GM21447 (cell line): Measurements from ENCODE around the gene C11orf98.
A peak's percentile ranks its signal among the peaks of the same experiment; 100 is the strongest.
"Not testable (repeated sequence)": the region's sequence is repeated elsewhere in the genome, so short reads cannot be mapped to it uniquely, and the experiment has no call there.

Experiments used
- ATAC-seq: cut with Tn5 transposase; IDR thresholded peaks from one replicate; pipeline ENCODE4 v1.9.1; 2021; ENCODE audit not compliant: unreplicated experiment

Gene C11orf98

DNA sequence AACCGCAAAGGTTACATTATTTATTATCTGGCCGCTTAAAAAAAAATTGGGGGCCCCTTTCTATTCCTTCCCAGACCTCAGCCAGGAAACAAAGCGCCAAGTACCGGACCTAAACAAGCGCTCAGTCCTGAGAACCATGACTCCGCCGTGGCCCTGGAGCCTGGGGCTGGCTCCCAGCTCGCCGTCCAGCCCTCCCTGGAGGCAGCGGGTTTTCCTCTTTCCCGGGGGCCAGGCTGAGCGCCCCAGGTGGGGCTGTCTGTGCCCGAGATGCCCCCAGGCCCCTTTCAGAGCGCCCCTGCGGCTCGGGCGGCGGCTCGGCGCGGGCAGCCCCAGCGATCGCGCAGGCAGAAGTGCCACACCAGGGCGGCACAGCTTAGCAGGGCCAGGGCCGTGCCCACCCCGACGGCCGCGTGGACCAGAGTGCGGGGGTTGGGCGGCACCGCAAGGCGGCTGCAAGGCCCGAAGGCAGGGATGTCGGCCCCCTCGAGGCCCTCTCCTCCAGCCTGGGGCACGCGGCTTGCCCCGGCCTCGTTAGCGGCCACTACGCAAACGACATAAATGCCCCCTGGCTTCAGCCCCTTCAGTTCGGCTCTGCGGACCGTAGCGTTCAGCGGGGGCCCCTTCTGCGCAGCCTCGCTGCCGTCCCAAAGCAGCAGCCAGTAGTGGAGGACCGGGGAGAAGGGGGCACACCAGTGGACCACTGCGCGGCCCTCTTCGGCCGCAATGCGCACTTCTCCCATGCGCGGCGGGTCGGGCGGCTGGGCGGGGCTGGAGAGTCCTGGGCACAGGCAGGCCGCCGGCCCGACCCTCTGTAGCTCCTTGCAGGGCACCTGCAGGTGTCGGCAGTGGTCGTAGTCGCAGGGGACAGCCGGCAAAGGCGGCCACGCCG is 22.7 kb upstream of the C11orf98 start:
- no peak for ATAC-seq

DNA sequence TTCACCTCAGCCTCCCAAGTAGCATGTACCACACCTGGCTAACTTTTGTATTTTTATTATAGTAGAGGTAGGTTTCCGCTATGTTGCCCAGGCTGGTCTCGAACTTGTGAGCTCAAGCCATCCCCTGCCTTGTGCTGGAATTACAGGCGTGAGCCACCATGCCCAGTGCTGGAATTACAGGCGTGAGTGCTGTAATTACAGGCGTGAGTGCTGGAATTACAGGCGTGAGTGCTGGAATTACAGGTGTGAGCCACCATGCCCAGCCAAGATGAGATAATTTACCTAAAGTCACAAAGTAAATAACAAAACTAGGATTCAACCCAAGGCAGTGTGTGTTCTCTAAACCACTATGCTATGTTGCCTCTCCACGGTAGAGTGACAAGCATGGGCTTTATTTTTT is 17.5 kb upstream of the C11orf98 start:
- ATAC-seq, result no peak

DNA sequence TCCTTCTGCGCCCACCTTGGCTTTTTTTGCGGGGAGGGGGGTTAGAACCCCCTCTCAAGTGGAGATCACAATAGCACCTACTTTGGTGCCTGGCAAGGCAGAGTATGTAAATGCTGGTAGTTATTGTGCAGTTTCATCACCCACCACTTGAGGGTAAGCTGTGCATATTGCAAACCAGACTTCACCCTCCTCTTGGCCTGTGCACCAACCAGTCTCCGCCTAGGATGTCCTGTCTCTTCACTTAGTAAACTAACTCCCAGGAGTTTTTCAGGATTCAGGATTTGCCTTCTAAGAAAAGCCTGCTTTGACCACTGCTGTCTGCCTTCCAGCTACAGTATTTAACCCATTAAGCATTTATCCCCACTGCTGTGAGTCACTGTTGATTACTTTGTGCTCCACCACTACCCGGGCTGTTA is 15.8 kb upstream of the C11orf98 start:
- ATAC-seq, result peak; percentile 51

DNA sequence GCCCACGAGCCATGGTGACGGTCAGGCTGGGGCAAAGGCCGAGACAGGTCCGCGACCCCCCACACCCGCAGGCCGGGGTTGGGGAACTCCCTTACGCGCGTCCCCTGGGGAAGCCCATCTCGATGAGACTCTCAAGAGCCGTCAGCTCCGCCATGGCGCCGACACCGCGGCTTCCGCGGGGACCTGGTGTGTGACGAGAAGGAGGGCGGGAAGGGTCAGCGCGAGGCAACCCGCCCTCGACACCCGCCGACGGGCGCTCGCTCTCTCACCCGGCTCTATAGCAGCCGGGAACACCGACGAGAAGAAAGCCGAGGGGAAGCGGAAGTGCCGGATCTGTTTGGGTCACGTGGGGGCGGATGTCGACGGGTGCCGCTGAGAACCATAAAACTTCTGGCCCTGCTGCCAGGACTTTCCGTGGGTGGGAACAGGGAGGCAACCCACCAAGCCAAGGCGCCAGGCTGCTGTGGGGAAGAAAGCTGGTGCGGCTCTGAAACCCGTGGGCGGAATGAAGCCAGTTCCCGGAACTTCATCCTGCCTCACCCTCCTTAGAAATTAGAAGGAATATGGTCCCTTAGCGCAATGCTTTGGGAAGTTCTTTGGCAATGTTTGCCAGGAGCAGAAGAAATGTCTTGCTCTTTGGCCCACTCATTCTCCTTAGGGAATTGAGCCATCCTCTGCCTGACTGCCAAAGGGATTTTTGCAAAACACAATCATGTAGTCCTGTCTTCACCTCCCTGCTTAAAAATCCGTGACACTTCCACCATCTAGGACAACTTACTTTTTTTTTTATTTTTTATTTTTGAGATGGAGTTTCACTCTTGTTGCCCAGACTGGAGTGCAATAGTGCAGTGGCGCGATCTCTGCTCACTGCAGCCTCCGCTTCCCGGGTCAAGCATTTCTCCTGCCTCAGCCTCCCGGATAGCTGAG is 14.0 kb upstream of the C11orf98 start, which contains the start of gene UBXN1:
Gene UBXN1, minus strand, starts transcription at position 304 of the 927 bp plus-strand sequence. Its CDS starts 150 bp downstream, at position 154.
- ATAC-seq, result peak; percentile 71

DNA sequence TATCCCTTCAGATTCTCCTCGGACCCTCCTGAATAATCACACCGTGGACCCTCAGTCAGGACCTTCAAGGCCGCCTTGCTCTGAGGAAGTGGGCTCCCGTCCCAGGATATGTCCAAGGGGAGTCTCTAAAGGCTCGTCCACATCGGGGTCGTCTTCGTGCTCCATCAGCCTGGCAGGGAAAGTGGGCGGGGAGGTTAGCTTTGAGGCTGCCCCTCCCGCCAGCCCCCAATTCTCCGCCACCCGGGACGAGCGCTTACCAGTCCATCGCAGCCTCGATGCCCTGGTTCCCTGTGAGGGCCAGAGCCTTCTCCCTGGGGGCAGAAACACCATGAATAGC is 13.4 kb upstream of the C11orf98 start:
- ATAC-seq, result no peak

DNA sequence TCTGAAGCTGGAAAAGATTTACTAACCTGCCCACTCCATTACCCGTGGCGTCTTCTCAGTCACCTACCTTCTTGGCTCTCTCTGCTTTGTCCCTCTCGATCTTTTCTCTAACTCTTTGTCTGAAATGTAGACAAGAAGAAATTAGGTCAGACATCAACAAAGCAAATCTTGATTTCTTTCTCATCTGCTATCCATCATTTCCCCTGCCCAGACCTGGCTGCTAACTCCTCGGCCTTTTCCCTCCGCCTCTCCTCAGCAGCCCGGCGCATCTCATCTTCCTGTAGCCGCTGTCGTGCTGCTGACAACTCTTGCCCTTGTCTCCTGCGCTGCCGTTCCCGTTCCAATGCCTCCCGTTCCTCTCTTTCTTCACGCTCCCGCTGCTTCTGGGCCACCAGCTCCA is 12.7 kb upstream of the C11orf98 start:
- no peak for ATAC-seq

DNA sequence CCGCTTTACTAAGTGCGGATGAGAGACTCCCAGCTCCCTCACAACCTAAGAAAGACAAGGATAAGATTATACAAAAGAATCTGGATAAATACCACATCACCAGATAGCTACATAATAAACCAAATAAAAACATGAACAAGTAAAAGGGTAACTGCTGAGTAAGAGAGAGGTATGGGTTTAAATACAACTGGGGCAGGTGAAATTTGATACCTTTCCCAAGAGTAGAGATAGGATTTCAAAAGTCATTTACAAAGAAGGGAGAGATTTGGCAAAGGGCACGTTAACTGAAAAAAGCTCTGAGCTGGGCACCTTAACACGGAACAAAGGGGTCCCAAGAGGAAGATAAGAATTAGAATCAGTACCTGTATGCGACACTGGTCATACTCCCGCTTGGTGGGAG is 12.1 kb upstream of the C11orf98 start:
- ATAC-seq, result no peak

DNA sequence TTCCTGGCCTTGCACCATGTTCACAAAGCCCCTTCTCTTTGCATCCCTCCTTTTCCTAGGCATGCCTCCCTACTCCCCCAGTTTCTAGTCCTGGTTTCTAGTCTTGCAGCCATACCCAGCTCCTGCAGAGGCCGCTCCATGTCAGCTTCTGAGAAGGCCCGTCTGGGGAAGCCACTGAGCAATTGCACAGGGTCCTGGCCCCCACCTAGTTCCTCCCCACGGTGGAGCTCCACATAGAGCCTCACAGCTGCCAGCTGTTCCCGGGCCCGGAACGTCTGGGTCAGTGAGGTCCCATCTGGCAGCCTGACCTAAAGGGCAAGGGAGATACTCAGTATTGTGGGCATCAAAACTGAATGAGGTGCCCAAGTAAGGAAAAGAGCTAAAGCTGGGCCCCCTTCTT is 11.7 kb upstream of the C11orf98 start:
- ATAC-seq, result no peak

DNA sequence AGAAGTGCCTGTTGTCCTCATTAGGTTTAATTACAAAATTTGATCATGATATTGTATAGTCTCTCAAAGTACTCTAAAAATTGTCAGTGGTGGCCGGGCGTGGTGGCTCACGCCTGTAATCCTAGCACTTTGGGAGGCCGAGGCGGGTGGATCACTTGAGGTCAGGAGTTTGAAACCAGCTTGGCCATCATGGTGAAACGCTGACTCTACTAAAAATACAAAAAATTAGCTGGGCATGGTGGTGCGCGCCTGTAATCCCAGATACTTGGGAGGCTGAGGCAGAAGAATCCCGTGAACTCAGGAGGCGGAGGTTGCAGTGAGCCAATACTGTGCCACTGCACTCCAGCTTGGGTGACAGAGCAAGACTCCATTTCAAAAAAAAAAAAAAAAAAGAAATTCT is 10.4 kb upstream of the C11orf98 start:
- not testable (repeated sequence) for ATAC-seq

DNA sequence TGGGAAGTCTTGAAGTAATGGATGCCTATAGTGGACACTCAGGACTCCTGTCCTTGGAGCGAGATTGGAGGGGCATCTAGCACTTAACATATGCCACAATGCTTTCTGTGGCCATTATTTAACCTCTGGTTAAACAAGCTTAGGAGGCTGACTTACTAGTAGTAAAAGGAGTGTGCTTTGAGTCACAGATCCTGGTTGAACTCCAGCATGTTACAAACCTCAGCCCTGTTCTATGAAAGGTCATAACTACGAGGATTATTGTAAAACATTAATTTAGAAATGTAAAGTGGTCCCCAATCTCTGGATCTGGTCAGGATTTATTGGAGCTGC is 8.2 kb upstream of the C11orf98 start:
- no peak for ATAC-seq

DNA sequence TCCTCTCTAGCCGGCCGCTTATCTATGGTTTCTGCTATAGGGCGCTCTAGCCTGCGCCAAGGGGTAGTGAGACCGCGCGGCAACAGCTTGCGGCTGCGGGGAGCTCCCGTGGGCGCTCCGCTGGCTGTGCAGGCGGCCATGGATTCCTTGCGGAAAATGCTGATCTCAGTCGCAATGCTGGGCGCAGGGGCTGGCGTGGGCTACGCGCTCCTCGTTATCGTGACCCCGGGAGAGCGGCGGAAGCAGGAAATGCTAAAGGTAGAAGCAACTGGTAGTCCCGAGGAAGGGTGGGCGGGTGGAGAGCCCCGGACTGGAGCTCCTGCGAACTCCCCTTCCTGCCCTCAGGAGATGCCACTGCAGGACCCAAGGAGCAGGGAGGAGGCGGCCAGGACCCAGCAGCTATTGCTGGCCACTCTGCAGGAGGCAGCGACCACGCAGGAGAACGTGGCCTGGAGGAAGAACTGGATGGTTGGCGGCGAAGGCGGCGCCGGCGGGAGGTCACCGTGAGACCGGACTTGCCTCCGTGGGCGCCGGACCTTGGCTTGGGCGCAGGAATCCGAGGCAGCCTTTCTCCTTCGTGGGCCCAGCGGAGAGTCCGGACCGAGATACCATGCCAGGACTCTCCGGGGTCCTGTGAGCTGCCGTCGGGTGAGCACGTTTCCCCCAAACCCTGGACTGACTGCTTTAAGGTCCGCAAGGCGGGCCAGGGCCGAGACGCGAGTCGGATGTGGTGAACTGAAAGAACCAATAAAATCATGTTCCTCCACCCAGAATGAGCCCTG is 6.8 kb upstream of the C11orf98 start, which contains the start of the genes LBHD1 and UQCC3:
Gene LBHD1, minus strand, starts transcription at position 660 of the 782 bp plus-strand sequence. CDS start 2,236 bp downstream, outside the sequence.
Gene UQCC3, plus strand, starts transcription at position 66 of the 782 bp plus-strand sequence. Its CDS starts 73 bp downstream, at position 139.
- peak; percentile 55 for ATAC-seq

DNA sequence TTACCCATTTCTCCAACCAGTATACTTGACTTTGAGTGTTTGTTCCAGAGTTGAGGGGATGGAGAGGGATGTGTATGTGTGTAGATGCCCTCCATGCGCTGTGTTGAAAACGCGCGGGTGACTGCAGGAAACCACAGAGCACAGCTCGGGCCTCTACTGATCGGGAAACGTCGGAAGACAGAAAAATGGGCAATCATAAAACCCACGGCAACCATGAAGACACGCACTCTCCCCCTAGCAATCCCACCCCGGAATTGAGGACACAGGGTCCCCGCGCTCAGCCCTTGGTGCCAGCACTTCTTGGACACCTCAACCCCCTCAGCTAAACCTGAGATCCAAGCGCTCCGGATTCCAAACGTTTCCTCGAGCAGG is 6.2 kb upstream of the C11orf98 start:
- ATAC-seq, result peak; percentile 6

DNA sequence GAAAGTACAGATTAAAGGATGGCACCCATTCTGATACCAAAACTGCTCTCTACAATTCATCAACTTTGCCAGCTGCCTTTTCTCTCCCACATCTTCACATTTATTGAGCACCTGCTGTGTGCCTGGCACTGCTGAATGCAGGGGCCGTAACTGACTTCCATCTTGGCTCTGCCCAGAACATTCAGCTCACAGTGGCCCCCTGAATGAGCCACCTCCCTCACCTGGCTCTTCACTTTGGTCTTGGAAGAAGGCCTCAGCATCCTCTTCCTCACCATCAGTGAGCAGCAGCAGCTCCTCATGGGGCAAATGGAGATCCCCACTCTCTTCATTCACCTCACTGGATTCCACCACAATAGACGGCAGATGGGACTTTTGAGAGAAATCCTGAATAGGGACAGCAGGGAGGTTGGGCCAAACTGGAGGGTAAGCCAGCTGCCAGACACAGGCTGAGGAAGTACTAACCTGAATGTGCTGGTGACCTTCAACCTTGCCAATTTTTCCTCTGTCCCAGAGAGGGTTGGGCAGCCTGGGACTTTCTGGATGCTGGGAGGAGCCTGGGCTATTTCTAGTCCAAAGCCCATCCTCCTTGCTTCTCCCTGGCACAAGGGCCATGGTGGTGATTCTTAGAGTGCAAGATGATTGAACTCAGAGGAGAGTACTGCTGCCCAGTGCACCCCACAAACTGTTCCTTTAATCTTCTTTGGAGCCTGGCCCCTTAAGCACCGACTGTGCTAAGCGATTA is 4.6 kb upstream of the C11orf98 start:
- no peak for ATAC-seq

DNA sequence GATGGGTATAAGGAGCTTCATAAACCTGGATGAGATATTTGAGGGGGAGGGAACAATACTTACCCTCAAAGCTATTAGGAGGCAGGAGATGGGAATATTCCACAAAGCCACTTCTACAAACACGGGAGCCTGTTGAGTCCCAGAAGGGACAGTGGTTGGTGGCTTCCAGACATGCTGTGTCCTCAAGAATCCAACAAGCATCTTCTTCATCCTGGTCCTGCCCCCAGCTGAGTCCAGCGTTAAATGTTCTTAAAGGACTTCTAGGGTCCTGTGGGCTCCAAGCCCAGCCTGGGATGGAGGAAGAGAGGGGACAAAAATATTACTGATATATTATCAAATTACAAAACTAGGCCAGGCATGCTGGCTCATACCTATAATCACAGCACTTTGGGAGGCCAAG is 2.5 kb upstream of the C11orf98 start:
- no peak for ATAC-seq

DNA sequence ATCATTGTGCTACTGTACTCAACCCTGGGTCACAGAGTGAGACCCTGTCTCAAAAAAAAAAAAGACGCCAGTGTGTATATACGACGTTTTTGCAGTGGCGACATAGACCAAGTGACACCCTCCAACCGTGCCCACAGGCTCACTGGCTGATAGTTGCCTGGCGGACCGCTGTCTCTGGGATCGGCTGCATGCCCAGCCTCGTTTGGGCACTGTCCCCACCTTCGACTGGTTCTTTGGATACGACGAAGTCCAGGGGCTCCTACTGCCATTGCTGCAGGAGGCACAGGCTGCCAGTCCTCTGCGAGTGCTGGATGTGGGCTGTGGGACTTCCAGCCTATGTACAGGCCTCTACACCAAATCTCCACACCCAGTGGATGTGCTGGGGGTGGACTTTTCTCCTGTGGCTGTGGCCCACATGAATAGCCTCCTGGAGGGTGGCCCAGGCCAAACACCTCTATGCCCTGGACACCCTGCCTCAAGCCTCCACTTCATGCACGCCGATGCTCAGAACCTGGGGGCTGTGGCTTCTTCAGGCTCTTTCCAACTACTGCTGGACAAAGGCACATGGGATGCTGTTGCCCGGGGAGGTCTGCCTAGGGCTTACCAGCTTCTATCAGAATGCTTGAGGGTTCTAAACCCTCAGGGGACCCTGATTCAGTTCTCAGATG is 1.4 kb upstream of the C11orf98 start:
- no peak for ATAC-seq

DNA sequence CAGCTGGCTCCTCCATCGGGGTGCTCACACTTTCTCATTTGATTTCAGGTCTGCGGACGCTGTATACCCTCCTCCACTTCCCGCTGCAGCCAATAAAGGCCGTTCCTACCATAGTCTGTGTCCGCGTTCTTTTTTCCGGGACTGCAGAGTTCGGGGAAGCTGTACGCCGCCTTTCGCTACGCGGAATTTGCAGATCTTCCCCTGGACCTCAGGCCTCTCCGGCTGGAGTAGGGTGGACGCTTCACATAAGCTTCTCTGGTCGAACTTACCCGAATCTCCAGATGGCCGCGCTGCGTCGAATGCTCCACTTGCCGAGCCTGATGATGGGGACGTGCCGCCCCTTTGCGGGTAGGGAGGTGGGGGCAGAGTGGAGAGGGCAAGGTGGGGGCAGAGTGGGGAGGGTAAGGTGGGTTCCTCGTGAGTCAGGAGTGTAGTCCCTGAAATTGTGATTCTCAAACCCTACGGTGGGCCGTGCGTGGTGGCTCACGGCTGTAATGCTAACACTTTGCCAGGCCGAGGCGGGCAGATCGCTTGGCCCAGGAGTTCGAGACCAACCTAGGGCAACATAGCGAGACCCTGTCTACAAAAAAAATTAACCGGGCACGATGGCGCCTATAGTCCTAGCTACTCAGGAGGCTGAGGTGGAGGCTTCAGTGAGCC is 719 bp upstream of the C11orf98 start:
- ATAC-seq, result peak; percentile 22

DNA sequence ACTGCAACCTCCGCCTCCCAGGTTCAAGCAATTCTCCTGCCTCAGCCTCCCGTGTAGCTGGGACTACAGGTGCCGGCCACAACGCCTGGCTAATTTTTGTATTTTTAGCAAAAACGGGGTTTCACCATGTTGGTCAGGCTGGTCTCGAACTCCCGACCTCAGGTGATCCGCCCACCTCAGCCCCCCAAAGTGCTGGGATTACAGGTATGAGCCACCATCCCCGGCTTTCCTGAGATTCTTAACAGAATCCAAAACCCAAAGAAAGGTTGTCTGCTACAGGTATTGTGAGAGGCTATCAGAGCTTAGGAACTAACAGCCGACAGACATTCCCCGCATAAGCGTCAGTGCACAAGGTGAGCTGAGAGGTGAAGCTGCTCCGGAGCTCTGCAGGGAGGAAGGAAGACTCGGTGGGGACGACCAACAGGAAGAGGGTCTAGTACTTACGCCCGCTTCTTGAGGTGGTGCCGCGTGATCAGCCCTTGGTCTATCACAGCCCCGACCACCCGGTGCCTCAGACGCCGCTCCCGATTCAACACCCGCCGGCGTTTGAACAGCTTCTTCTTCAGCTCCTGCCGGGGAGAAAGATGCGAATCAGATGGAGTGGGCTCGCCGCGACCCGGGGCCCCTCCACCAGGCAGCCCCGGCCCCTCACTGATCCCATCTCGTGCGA is 470 bp downstream of the C11orf98 start:
- ATAC-seq, result peak; percentile 28

DNA sequence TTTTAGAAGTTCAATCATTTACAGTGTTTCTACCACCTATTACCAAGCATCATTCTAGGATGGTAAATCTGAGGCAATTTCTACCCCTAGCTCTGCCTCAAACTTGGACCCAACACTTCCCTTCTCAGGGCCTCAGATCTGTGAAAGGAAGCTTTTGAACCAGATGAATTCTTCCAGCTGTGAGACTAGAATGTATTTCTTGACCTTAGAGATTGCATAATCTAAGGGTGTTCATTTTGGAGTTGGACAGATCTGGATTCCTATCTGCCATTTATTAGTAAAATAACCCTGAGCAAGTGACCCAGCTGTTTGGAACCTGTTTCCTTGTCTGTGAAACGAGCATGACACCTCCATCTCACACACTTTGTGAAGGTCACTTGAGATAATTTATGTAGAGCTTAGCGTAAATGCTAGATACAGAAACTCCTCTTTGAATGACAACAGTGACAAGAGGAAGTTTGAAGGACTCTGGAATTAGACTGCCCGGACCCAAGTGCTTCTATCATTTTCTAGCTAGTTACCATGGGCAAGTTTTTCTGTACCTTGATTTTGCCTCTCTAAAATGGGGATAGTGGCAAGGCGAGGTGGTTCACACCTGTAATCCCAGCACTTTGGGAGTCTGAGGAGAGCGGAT is 8.1 kb downstream of the C11orf98 start:
- ATAC-seq, result no peak
